D721Med (cell line): Measurements from ENCODE around the gene CDH6.

Experiments used
- DNase-seq: peaks from one replicate; pipeline ENCODE4 v3.0.0; 2011; ENCODE audit warnings: low spot score; ENCODE audit not compliant: insufficient read length
- FAIRE-seq: peaks from 2 replicates; lab custom pipeline; 2011; peaks lifted over from hg19 to GRCh38; lab: Jason Lieb, UNC
- CTCF ChIP-seq: IDR thresholded peaks from 2 replicates; pipeline ENCODE4 v1.5.1; 2012; ENCODE audit warnings: mild to moderate bottlenecking, control low read depth; ENCODE audit not compliant: insufficient read depth; ENCODE audit errors: missing control alignments

CDH6 gene

DNA sequence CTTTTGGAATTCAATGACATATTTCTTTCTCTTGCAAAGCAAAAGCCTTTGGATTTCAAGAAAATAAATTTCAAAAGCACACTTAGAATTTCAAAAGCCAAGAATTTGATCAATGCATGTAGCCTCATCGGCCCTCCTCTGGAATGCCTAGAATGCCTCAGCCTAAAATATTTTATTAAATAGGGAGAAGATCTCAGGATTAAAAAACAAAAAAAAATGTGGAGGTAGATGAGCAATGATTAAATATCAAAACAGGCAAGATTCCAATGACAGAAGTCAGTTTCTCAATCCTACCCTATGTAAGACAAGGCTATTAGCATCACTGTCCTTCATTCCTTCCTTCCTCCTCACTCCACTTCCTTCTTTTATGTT is 169.0 kb downstream of the CDH6 start:
- no peak for TF ChIP-seq CTCF
- FAIRE-seq, result no peak
- DNase-seq, result no peak

DNA sequence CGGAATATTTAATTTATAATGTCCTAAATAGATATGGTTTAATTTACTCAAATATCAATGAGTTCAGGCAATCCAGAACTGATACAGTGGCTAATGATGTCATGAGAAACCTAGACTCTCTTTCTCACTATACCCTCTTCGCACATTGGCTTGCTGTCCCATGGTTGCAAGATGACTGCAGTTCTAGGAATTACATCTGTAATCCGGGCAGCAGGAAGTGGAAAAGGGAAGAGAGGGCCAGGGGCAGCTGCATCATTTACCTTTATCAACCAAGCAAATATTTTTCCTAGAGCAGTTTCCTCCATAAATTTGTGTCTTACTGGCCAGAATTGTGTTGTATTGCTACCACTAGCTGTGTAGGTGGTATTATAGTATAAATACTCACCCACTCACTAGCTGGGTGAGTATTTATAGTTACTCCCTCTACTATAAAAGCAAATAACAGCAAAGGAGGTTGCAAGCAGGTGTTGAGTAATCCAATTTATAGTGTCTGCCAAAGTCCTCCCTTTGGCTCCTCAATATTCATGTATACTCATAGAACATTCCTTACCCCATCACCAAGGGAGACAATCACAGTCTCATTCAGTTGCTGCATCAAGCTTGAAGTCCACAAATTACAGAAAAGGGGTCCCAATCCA is 169.6 kb downstream of the CDH6 start:
- FAIRE-seq (no peak), DNase-seq (no peak)
- TF ChIP-seq CTCF, result no peak

GRCh38 chr5:31364881-31365636 is 171.6 kb downstream of the CDH6 start:
- FAIRE-seq (no peak), DNase-seq (no peak)
- TF ChIP-seq CTCF, result no peak

DNA sequence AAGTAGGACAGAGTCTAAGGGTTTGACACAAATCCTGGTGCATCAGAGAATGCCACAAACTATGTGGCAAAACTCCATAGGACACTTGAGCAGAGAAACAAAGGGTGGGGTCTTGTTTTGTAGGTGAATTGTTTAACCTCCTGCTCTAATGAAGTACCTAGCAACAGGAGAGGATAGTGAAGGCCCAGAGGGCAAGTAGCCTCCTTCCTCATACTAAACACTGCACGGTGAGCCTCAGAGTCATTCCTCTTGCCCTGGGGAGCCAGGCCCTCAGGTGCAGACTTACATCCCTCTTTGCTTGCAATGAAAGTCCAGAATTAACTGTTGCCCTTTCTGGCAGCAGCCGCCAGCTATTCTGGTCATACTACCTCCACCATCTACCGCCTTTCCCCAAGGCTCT is 172.3 kb downstream of the CDH6 start:
- DNase-seq, result no peak
- no peak for TF ChIP-seq CTCF
- FAIRE-seq, result no peak

DNA sequence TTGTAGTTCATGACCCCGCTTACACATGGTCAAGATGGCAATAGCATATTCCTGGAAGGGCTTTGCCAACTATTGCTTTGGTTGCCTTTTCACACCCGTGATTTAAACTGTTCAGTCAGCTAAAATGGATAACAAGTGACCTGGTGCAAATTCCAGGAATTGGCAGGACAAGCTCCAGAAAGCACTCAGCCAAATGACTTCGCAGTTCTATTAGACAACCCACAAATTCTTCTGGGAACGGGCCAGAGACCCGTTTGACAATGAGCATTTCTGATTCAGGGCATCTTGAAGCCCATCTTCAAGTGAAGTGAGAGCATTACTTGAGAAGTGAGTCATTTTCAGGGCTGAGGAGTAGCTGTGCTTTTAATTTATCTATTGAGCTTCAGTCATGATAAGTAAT is 173.5 kb downstream of the CDH6 start:
- DNase-seq (no peak), FAIRE-seq (no peak)
- no peak for TF ChIP-seq CTCF

GRCh38 chr5:31372124-31372523 is 178.6 kb downstream of the CDH6 start:
- no peak for TF ChIP-seq CTCF
- no peak for DNase-seq
- no peak for FAIRE-seq
